ENCODE data around the gene TSPAN32. TPM values are rescaled to one million over a fixed set of nuclear protein-coding genes. Genes with fewer than 3 reads are reported as not detected.

TSPAN32 gene
- total and polyA plus RNA-seq, 12 donors = 2.3 to 47.5 (median 23.3) TPM

GRCh38 chr11:2316169-2316962 is 14.6 kb downstream of the TSPAN32 start:
- Histone ChIP-seq H3K9me3 (peaks cover 0 to 12% (median 4%) of the 10 kb centered on the region in 11 donors), H3K36me3 (no peaks in the 10 kb centered on the region), H3K4me1 (peaks cover 13 to 46% (median 31%) of the 10 kb centered on the region in 9 donors), H3K27ac (peak overlapping the region in 6 of 10 donors; percentile 83 to 90 (median 88)), H3K4me3 (no peak overlapping the region), H3K27me3 (no peaks in the 10 kb centered on the region)
- intact Hi-C loops (cut with DNase I) = loop anchor here in 2 of 10 donors (5.0 kb wide), 2 partner anchors 56 to 61 kb away; partner anchors contain the start of gene CD81 (in 1 of the 2)
- TF ChIP-seq CTCF (IDR thresholded peaks at IDR 0.05) = no peak
- 92 to 93% methylated on average over 22 to 23 of the region's 23 CpGs for WGBS, 2 donors
- DNase-seq (no peak), ATAC-seq (peak in 1 of 8 donors; percentile 1)

DNA sequence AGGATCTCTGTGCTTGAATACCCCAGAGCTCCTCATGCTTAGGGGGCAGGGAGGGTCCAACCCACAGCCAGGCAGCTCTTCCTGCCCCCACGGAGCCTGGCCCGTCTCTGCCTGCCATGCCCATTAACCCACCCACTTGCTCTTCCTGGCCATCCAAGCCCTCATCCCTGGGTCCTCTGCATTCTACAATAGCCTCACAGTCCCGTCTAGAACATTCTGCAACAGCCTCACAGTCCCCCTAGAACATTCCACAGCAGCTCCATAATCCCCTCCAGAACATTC is 15.1 kb downstream of the TSPAN32 start:
- intact Hi-C loops (cut with DNase I) = loop anchor here in 2 of 10 donors (5.0 kb wide), 2 partner anchors 55 to 60 kb away; partner anchors contain the start of gene CD81 (in 1 of the 2)
- no peak overlapping the region for H3K27ac ChIP-seq
- H3K9me3 ChIP-seq = peaks cover 0 to 12% (median 4%) of the 10 kb centered on the region in 11 donors
- no peak overlapping the region for H3K4me3 ChIP-seq
- TF ChIP-seq CTCF (IDR thresholded peaks at IDR 0.05) = no peak
- no peak for ATAC-seq
- WGBS, 2 donors = 81 to 97% methylated on average over 3 of the region's 3 CpGs
- H3K27me3 ChIP-seq = no peaks in the 10 kb centered on the region
- H3K36me3 ChIP-seq = no peaks in the 10 kb centered on the region
- peaks cover 13 to 43% (median 31%) of the 10 kb centered on the region in 9 donors for H3K4me1 ChIP-seq
- no peak for DNase-seq

DNA sequence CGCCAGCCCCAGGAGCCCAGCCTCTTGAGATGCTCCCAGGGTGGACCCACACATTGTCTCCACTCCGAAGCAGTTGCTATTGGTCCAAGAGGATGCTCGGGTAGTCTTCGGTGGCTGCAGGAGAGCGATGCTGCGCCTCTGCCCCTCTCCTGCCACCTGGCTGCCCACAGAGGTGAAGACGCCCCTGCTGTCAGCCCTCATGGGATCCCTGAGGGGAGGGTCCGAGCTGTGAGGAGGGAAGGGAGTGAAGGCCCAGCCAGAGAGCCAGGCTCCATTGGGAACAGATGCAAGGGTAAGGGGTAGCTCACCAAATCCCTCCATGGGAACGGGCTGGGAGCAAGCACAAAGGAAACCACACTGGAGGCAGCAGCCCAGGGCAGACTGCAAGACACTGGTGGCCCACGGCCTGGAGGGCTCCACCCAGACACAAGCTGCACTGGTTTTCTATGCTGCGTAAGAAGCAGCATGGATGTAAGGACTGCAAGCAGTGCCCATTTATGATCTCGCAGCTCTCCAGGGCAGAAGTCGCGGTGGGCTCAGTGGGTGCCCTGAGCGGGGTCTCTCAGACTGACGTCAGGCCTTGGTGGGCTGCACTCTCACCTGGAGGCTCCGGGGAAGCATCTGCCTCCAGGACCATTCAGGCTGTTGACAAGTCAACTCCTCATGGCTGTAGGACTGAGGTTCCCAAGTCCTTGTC is 15.7 kb downstream of the TSPAN32 start:
- WGBS, 2 donors = 94 to 98% methylated on average over 17 of the region's 17 CpGs
- intact Hi-C loops (cut with DNase I) = loop anchor here in 2 of 10 donors (5.0 kb wide), 2 partner anchors 55 to 60 kb away; partner anchors contain the start of gene CD81 (in 1 of the 2)
- no peak for DNase-seq
- Histone ChIP-seq H3K4me3 (no peak overlapping the region), H3K27me3 (no peaks in the 10 kb centered on the region), H3K4me1 (peaks cover 13 to 37% (median 29%) of the 10 kb centered on the region in 9 donors), H3K27ac (no peak overlapping the region), H3K9me3 (peaks cover 0 to 13% (median 4%) of the 10 kb centered on the region in 11 donors), H3K36me3 (no peaks in the 10 kb centered on the region)
- no peak for ATAC-seq
- TF ChIP-seq CTCF (IDR thresholded peaks at IDR 0.05) = no peak

DNA sequence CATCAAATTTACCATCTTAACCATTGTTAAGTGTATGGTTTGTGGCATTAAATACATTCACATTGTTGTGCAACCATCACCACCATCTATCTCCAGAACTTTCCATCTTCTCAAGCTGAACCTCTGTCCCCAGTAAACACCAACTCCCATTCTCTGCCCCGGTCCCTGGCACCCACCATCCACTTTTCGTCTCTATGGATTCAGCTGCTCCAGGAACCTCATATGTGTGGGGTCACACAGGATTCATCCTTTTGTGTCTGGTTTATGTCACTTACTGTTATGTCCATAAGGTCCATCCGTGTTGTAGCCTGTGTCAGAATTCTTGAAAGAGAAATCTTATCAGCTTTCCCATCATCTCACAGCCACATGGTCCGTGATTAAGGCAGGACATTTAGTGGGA is 16.3 kb downstream of the TSPAN32 start:
- Histone ChIP-seq H3K27ac (no peak overlapping the region), H3K27me3 (no peaks in the 10 kb centered on the region), H3K36me3 (no peaks in the 10 kb centered on the region), H3K9me3 (peaks cover 0 to 19% (median 4%) of the 10 kb centered on the region in 11 donors), H3K4me3 (no peak overlapping the region), H3K4me1 (peaks cover 13 to 30% (median 26%) of the 10 kb centered on the region in 9 donors)
- WGBS, 2 donors = 89% methylated on average over 4 of the region's 4 CpGs
- TF ChIP-seq CTCF (IDR thresholded peaks at IDR 0.05) = no peak
- intact Hi-C loops (cut with DNase I) = loop anchor here in 2 of 10 donors (5.0 kb wide), 2 partner anchors 54 to 59 kb away; partner anchors contain the start of gene CD81 (in 1 of the 2)
- ATAC-seq (no peak), DNase-seq (no peak)
